GM21367 (cell line): ENCODE results near the gene DHRSX.
"Not testable (repeated sequence)": the region's sequence is repeated elsewhere in the genome, so short reads cannot be mapped to it uniquely, and the experiment has no call there.

Experiments
- ATAC-seq: cut with Tn5 transposase; IDR thresholded peaks from one replicate; pipeline ENCODE4 v1.9.1; 2021; ENCODE audit not compliant: unreplicated experiment

Gene DHRSX

DNA sequence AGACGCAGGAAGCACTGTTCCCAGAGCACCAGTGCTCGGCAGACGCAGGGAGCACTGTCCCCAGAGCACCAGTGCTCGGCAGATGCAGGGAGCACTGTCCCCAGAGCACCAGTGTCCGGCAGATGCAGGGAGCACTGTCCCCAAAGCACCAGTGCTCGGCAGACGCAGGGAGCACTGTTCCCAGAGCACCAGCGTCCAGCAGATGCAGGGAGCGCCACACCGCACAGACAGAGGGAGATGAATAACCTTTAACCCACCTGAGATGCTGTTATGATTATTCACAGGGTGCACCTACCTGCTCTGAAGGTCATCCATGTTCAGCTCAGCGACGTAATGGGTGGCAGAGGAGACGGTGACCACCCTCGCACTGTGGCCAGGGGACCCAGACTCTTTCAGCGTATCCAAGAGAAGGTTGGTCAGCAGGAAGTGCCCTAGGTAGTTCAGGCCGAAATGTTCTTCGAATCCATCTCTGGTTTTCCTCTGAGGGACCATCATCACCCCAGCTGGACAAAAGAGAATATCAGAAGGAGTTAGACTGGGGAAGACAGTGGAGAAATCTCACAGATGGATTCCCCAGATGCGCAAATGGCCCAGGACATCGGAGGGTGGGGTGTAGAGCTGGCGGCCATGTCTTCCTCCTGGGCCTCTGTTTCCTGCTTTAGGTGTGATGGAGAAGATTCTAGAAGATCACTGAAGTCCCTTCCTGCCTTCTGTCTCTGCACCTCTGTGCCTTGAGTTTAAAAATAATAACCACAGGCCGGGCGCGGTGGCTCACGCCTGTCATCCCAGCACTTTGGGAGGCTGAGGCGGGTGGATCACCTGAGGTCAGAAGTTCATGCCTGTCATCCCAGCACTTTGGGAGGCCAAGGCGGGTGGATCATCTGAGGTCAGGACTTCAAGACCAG, 234.1 kb downstream of the DHRSX start:
- ATAC-seq = no peak

DNA sequence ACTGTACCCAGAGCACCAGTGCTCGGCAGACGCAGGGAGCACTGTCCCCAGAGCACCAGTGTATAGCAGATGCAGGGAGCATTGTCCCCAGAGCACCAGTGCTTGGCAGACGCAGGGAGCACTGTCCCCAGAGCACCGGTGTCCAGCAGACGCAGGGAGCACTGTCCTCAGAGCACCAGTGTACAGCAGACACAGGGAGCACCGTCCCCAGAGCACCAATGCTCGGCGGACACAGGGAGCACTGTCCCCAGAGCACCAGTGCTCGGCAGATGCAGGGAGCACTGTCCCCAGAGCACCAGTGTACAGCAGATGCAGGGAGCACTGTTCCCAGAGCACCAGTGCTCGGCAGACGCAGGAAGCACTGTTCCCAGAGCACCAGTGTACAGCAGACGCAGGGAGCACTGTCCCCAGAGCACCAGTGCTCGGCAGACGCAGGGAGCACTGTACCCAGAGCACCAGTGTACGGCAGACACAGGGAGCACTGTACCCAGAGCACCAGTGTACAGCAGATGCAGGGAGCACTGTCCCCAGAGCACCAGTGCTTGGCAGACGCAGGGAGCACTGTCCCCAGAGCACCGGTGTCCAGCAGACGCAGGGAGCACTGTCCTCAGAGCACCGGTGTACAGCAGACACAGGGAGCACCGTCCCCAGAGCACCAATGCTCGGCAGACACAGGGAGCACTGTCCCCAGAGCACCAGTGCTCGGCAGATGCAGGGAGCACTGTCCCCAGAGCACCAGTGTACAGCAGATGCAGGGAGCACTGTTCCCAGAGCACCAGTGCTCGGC, 234.9 kb downstream of the DHRSX start:
- not testable (repeated sequence) for ATAC-seq

DNA sequence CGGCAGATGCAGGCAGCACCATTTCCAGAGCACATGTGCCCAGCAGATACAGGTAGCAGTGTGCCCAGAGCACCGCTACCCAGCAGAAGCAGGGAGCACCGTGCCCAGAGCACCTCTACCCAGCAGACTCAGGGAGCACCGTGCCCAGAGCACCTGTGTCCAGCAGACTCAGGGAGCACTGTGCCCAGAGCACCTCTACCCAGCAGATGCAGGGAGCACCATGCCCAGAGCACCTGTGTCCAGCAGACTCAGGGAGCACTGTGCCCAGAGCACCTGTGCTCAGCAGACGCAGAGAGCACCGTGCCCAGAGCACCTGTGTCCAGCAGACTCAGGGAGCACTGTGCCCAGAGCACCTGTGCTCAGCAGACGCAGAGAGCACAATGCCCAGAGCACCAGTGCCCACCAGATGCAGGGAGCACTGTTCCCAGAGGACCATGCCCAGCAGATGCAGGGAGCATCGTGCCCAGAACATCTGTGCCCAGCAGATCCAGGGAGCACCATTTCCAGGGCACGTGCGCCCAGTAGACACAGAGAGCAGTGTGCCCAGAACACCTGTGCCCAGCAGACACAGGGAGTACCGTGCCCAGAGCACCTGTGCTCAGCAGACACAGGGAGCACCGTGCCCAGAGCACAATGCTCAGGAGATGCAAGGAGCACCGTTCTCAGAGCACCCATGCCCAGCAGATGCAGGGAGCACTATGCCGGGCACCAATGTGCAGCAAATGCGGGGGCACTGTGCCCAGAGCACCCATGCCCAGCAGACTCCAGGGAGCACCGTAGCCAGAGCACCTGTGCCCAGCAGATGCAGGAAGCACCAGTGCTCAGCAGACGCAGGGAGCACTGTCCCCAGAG, 236.4 kb downstream of the DHRSX start:
- ATAC-seq = no peak

DNA sequence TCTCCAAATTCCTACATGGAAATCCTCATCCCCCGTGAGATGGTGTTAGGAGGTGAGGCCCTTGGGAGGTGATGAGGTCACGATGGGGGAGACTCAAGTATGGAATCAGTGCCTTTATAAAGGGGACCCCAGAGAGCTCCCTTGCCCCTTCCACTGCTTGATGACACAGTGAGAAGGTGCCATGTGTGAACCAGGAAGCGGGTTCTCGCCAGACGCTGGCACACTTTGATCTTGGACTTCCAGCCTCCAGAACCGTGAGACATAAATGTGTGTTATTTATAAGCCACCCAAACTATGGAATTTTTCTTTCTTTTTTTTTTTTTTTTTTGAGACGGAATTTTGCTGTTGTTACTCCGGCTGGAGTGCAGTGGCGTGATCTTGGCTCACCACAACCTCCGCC, 237.6 kb downstream of the DHRSX start:
- no peak for ATAC-seq

DNA sequence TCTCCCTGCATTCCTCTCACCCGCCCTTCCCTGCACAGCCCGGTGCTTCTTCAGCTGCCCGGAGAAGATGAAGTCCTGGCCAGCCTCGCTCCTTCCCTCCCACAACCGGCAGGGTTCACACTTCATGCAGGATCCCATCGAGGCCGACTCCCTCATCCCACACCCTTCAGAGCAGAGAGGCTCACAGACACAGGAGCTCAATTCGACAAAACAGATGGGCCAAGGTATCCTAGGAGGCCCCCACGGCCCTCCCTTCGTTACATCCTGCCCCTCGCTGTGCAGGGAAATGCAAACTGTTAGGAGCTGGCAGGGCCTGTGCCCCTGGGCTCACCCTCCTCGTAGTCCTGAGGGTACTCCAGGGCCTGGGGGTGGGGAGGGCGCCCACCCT, 238.1 kb downstream of the DHRSX start:
- no peak for ATAC-seq

DNA sequence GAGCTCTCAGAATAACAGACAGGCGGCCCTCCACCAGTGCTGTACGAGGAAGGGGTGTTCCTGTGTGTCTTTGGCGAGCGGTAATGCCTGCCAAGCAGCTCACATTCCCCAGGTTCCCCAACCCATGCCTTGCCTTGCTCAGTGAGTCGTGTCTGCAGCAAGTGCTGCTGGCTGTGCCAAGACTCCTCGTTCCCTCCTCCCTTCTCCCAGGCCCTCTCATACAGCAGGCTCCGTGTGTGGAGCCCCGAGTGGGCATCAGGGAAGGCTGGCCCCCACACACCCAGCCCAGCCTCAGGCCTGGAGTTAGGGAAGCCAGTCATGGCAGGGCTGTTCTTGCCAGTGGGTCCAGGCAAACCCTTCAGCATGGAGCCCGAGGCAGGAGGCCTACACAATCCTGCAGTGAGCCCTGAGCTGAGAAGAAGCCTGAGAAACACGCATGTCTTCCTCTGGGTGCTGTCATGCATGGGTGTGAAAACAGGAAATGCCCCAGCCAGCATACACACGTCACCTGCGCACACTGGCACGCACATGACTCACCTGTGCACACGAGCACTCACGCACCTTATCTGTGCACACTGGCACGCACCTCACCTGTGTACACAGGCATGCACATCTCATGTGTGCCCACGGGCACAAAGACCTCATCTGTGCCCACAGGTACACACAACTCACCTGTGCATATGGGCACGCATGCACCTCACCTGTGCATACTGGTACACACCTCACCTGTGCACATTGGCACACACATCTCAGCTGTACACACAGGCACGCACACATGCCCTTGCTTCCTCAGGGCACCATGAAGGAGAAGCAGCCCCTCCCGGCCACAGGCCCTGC, 238.7 kb downstream of the DHRSX start:
- ATAC-seq = no peak

DNA sequence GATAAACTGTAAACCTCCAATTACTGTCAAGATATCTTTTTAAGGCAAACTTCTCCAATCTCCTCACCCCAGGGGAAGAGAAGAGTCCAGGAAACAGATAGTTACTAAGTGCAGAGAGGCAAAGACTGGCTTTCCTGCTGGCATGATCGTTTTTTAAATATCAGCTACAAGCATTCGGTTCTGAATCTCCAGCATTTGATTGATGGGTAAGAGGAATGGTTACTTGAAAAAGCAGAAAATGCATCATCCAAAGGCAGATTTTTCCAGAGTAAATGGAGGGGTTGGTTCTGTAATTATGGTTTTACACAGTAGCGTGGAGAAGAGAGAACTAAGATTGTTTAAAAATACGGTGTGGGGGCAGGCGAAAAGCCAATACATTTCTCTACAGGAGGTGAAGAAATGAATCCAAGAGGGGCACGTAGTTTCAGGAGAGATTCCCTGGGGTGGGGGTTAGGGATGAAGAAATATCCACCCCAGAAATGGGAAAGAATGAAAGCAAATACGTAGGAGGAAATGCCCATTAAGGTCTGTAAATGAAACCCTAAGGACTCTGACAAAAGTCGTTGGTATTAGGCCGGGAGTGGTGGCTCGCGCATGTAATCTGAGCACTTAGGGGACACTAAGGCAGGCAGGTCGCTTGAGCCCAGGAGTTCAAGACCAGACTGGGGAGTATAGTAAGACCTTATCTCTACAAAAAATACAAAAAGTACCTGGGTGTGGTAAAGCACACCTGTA, 248.3 kb downstream of the DHRSX start:
- no peak for ATAC-seq

DNA sequence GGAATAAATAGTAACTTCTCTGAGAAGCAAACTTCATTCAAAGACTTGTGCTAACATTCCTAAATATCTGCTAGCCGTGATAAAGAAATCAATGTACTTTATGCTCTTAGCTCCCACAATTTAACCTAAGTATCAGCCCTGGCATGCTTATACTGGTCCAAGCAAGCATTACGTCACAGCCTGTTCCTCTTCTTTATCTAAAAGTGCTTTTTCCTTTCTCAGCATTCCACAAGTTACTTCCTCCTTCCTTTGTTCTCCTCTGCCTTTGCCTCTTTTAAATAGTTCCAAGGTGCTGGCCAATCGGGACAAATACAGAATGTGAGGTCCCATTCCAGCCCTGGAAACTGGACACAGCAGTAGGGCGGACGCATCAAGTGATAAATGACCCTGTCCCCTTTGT, 249.6 kb downstream of the DHRSX start:
- ATAC-seq = no peak

DNA sequence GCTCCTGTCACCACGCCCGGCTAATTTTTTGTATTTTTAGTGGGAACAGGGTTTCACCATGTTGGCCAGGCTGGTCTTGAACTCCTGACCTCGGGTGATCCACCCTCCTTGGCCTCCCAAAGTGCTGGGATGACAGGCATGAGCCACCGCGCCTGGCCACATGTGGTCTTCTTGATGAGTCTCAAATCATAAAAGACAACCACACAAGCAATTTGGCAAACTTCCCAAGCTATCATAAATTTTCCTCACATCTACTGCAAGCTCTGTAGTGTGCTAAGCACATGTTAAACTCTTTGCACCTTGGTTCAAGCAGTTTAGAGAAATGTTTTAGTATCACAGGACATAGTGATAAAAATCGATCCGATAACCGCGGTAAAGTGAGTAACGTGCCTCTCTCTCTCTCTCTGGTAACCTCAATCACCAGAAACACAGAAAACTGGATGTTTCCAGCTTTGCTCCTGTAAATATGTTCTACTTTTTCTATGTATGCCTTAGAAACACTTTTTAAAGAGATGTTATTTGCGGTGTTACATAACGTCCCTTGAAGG, 256.8 kb downstream of the DHRSX start:
- no peak for ATAC-seq

DNA sequence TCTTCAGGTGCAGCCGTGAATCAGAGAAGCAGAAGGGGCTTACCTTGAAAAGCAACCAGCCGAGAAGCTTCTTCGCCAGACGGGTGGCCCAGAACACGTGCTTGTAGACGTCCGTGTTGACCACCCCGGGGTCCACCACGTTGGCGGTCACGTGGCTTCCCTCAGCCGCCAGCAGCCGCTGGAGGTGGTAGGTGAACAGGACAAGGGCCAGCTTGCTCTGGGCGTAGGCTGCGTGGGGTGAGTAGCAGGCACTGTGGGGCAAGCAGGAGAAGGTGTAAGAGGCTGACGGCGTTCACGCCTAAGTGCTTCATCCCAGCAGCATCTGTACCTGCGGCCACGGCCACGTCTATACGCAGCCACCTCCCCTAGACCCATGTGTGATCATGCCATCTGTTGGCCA, 257.8 kb downstream of the DHRSX start:
- no peak for ATAC-seq

DNA sequence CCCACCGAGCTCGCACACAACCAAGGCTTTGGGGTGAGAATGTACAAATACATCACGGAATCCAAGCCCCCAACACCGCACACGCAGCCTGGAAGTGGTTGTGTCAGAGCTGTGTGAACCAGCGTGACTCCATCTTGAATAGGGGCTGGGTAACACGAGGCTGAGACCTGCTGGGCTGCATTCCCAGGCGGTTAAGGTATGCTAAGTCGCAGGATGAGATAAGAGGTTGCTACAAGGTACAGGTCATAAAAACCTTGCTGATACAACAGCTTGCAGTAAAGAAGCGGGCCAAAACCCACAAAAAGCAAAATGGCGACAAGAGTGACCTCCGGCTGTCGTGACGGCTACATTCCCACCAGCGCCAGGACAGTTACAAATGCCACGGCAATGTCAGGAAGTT, 258.4 kb downstream of the DHRSX start:
- no peak for ATAC-seq

DNA sequence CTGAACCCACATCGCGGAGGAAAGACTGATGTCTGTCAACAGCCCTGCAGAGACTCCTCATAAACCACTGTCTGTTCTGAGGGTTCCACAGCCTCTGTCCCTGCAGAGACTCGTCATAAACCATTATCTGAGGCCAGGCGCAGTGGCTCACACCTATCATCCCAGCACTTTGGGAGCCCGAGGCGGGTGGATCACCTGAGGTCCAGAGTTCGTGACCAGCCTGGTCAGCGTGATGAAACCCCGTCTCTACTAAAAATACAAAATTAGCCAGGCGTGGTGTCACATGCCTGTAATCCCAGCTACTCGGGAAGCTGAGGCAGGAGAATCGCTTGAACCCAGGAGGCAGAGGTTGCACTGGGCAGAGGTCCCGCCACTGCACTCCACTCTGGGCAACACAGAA, 259.3 kb downstream of the DHRSX start:
- not testable (repeated sequence) for ATAC-seq

DNA sequence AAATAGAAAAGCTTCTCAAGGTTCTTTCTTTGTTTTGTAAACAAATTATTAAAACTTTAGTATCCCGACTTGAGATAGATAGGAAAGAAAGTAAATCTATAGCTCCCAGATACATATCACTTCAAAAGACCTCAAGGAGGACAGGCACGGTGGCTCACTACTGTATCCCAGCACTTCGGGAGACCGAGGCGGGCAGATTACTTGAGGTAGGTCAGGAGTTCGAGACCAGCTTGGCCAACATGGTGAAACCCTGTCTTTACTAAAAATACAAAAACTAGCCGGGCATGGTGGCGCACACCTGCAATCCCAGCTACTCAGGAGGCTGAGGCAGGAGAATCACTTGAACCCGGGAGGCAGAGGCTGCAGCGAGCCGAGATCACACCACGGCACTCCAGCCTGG, 260.0 kb downstream of the DHRSX start:
- ATAC-seq = not testable (repeated sequence)

DNA sequence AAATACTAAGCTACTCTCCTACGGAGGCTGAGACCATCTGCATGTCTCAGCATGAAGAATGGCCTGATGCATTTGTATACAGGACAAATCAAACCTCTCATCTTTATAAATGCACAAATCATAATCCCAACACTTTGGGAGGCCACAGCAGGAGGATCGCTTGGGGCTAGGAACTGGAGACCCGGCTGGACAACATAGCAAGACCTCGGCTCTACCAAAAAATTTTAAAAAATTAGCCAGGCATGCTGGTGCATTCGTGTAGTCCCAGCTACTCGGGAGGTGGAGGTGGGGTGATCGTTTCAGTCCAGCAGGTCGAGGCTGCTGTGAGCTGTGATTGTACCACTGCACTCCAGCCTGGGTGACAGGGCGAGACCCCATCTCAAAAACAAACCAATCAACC, 262.8 kb downstream of the DHRSX start:
- ATAC-seq = no peak

DNA sequence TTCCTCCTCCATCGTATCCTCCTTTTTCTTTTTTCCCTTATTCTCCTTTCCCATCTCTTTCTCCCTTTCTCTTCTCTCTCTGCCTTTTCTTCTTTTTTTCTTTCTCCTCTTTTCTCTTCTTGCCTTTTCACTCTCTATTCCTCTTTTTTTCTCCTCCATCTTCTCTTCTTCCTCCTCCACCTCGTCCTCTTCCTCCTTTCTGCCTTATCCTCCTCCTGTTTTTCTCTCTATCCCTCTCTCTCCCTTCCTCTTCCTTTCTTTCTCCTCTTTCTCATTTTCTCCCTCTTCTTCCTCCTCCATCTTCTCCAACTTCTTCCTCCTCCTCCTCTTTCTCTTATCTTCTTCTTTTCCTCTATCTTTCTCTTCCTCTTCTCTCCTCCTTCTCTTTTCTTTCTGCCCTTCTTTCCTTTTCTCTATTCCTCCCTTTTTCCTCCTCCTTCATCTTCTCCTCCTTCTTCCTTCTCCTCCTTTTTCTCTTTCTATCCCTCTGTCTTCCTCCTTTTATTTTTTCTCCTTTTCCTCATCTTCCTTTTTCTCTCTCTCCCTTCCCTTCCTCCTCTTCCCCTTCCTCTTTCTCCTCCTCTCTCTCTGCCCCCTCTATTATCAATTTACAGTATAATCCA, 269.1 kb downstream of the DHRSX start:
- ATAC-seq = no peak

DNA sequence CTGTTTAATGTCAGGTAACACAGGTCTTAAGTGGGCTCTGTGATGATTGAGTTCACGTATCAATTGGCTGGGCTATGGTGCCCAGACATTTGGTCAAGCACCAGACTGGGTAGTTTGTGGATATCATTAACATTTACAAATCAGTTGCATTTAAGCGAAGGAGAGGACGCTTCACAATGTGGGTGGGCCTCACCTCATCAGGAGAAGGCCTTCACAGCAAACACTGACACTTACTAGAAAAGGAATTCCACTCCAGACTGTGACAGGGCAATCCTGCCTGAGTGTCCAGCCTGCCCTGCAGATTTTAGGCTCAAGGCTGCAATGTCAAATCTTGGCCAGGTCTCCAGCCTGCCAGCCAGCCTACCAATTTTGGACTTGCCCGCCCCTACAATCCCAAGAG, 270.3 kb downstream of the DHRSX start:
- no peak for ATAC-seq

DNA sequence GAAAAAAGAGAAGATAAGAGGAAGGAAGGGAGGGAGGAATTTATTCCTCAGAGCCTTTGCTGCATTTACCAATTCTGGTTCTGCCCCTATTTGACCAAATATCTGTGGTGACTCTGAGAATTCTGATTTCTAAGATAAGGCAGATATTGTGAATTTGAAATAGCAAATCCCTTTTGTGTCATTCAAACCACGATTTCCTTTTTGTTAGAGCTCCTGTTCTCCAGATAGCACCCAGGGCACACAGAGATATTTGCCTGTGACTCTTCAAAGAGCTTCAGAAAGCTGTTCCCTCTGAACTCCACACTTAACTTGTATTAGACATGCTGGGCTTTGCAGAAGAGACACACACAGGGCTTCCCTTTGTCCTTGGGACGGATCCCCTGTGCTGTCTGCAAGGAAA, 272.2 kb downstream of the DHRSX start:
- no peak for ATAC-seq

DNA sequence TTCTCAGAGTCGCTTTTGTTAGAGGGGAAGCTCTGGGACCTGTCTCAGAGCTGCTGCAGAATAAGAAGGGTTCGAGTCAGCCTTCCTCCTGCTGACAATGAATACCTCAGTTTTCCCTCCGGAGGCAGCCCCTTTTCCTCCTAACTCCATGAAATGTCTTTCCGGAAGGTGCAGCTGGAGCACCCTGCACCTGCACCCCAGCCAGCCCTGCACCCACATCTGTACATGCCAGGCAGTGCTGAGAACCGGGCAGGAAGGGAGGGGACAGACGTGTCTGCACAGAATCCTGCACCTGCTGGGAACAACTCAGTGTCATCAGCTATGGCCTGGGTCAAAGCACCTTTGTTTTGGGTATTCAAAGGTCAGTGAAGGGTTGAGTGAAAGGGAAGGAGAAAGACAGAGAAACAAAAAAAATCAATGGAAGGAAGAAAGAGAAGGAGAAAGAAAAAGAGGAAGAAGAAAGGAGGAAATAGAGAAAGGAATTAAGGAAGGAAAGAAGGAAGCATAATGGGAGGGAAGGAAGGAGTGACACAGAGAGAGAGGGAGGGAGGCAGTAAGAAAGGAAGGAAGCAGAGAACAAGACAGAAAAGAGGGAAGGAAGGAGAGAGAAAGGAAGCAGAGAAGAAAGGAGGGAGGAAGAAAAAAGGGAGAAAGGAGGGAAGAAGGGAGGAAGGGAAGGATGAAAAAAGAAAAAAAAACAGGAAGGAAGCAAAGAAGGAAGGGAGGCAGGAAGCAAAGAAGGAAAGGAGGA, 273.7 kb downstream of the DHRSX start:
- no peak for ATAC-seq
